Gastroesophageal sphincter (tissue), 3 donors: ENCODE results near the gene PRPSAP1.

ENCODE experiments used
- EP300 ChIP-seq: sonication (generic); formaldehyde crosslinking; IDR thresholded peaks from one replicate; pipeline ENCODE4 v1.6.1; 2017; ENCODE audit warnings: antibody characterized with exemption, mild to moderate bottlenecking
- POLR2A ChIP-seq, 2 donors: fragments of 450-650 bp; IDR thresholded peaks; one replicate each; pipeline ENCODE4 v1.6.1; 2017; ENCODE audit warnings: antibody characterized with exemption in 2 of 2, mild to moderate bottlenecking in 2 of 2, moderate library complexity in 1 of 2
- TF ChIP-seq, protein P1 (sequence below), 4 experiments: fragments of 200-600 bp in 2 of 4; fragments of 450-650 bp in 2 of 4; sonication (generic) in 1 of 4; IDR thresholded peaks; one replicate each; pipeline ENCODE4 v1.5.1; 2017 to 2019; ENCODE audit warnings: antibody characterized with exemption in 4 of 4, mild to moderate bottlenecking in 2 of 4, moderate library complexity in 2 of 4

DNA sequence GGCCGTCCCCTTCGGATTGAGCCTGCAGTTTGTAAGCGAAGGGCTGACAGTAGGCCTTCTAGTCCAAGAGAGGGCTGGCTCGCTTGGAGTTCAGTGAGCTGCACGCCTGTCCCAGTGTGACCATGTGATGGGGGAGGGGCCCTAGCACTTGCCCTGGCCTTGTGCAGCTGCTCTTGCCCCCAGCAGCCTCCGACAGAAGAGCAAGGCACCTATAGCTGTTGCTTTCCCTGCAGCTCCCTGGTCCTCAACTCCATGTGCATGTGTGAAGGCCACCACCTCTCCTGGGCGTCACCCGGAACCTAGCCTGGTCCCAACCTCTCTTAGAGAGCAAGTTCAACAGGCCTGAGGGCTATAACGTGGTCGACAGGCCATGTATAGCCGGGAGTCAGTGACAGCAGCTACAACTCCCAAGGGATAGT is 36.3 kb upstream of the PRPSAP1 start:
- TF ChIP-seq, protein P1, sequence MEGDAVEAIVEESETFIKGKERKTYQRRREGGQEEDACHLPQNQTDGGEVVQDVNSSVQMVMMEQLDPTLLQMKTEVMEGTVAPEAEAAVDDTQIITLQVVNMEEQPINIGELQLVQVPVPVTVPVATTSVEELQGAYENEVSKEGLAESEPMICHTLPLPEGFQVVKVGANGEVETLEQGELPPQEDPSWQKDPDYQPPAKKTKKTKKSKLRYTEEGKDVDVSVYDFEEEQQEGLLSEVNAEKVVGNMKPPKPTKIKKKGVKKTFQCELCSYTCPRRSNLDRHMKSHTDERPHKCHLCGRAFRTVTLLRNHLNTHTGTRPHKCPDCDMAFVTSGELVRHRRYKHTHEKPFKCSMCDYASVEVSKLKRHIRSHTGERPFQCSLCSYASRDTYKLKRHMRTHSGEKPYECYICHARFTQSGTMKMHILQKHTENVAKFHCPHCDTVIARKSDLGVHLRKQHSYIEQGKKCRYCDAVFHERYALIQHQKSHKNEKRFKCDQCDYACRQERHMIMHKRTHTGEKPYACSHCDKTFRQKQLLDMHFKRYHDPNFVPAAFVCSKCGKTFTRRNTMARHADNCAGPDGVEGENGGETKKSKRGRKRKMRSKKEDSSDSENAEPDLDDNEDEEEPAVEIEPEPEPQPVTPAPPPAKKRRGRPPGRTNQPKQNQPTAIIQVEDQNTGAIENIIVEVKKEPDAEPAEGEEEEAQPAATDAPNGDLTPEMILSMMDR (IDR thresholded peaks at IDR 0.05), result no peak
- TF ChIP-seq EP300 (no peak), POLR2A (IDR thresholded peaks at IDR 0.05) (no peak)
